Stomach smooth muscle (tissue), 2 donors: ENCODE measurements around the gene MYBL2.

ENCODE experiments used
- H3K27ac ChIP-seq: one replicate; pipeline ENCODE4 v1.7.0; 2013; ENCODE audit warnings: mild to moderate bottlenecking, low read length, inconsistent platforms
- H3K27me3 ChIP-seq, 2 donors: one replicate each; pipeline ENCODE4 v1.7.0; 2013; ENCODE audit warnings: low read length in 2 of 2; ENCODE audit not compliant: insufficient read depth in 2 of 2, control insufficient read depth in 1 of 2
- H3K36me3 ChIP-seq, 2 donors: one replicate each; pipeline ENCODE4 v1.7.0; 2013; ENCODE audit warnings: low read length in 2 of 2; ENCODE audit not compliant: control insufficient read depth in 2 of 2, insufficient read depth in 2 of 2
- H3K4me1 ChIP-seq: one replicate; pipeline ENCODE4 v1.7.0; 2013; ENCODE audit warnings: low read length; ENCODE audit not compliant: control insufficient read depth, insufficient read depth
- H3K4me3 ChIP-seq, 2 donors: one replicate each; pipeline ENCODE4 v1.7.0; 2013; ENCODE audit warnings: low read length in 2 of 2
- H3K9ac ChIP-seq, 2 donors: one replicate each; pipeline ENCODE4 v1.7.0; 2013; ENCODE audit warnings: low read length in 2 of 2, mild to moderate bottlenecking in 1 of 2
- H3K9me3 ChIP-seq, 2 donors: one replicate each; pipeline ENCODE4 v1.7.0; 2013; ENCODE audit warnings: low read length in 2 of 2; ENCODE audit not compliant: control insufficient read depth in 2 of 2
- donor health status: healthy.
- donor health status: Pancreatic carcinoma.

Gene MYBL2

DNA sequence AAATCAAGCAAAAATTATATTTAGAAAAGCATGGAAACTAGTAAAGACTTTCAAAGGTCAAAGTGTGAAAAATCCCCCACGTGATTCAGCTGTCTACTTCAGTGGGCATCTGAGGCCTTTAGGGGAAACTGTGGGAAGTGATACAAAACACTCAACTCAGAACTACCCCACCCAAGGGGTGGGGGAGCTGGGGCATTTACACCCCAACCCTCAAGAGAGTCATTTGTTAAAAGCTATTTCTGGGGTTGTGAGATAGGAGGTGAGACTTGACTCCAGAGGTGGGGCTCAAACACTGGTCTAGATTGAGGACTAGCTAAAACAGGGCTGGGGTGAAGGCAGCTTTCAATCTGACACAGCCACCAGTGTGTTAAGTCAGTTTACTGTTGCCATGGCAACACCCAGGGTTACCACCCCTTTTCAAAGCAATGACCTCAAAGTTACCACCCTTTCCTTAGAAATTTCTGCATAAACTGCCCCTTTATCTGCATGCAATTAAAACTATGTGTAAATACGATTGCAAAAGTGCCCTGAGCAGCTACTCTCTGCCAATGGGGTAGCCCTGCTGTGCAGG, 69.8 kb downstream of the MYBL2 start:
- Histone ChIP-seq H3K4me1 (no peaks in the 10 kb centered on the region), H3K27ac (no peak overlapping the region), H3K4me3 (no peak overlapping the region), H3K27me3 (peaks cover 0 to 5% of the 10 kb centered on the region in 2 donors), H3K9ac (no peak overlapping the region), H3K36me3 (no peaks in the 10 kb centered on the region), H3K9me3 (no peaks in the 10 kb centered on the region)

DNA sequence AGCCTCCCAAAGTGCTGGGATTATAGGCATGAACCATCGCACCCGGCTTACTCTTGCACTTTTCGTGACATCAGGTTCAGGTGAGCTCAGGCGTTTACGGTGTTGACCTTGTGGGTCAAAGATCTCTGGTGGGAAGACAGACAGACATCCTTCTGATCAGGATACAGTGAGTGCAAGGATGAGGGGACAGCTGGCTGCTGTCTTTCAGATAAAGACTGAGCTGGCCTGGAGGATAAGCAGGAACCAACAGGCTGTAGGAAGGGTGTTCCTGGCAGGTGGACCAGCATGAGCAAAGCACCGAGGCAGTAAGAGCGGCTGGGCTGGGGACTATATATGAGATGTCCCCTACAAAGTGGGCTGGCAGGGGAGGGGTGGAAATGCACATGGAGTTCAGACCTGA, 71.0 kb downstream of the MYBL2 start:
- no peak overlapping the region for H3K9ac ChIP-seq
- H3K9me3 ChIP-seq, result no peaks in the 10 kb centered on the region
- H3K36me3 ChIP-seq, result no peaks in the 10 kb centered on the region
- H3K4me1 ChIP-seq, result no peaks in the 10 kb centered on the region
- H3K27ac ChIP-seq, result no peak overlapping the region
- peaks cover 0 to 7% of the 10 kb centered on the region in 2 donors for H3K27me3 ChIP-seq
- H3K4me3 ChIP-seq, result no peak overlapping the region

DNA sequence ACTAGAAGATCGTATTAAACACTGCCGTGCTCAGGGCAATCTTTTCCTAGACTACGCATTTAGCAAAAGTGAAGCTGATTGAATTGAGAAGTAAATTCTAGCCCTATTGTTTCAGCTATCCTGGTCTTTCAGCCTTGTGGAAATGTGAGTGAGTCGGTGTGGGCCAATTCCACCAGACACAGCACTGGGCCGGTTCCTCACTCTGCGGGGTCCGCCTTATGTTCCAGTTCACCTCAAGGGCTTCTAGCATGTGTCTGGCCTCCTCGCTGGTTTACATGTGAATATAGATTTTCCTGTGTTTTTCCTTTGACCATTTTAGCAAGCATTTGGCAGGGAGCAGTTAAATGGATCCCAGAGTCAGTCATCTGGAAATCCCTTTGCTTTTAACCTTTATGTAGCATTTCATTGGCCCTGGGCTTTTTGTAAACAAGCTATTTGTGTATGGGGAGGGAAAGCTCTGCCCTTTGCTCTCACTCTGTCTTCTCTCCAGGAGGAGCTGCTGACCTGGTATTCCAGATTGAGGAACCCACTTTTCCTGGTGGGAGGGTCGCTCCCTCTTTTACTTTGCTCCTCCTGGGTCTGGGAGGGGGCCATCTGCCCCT, 72.3 kb downstream of the MYBL2 start:
- H3K9me3 ChIP-seq, result no peaks in the 10 kb centered on the region
- H3K27ac ChIP-seq, result no peak overlapping the region
- H3K4me1 ChIP-seq, result no peaks in the 10 kb centered on the region
- H3K36me3 ChIP-seq, result no peaks in the 10 kb centered on the region
- no peak overlapping the region for H3K4me3 ChIP-seq
- H3K9ac ChIP-seq, result no peak overlapping the region
- H3K27me3 ChIP-seq, result peaks cover 0 to 8% of the 10 kb centered on the region in 2 donors

DNA sequence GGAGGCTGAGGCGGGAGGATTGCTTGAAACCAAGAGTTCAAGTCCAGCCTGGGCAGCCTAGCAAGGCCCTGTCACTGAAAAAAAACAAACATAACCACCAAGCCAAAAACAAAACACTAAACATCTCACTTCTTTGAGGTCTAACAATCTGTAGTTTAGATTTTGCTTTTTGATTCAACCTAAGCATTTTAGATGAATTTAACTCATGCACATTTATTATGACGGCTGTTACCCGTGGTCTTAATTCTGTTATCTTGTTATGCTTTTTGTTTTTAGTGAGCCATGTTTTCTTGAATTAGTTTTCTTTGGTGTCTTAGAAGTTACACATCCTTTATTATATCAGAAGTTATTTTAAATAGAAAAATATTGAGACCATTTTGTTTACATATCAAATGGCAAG, 73.7 kb downstream of the MYBL2 start:
- Histone ChIP-seq H3K9me3 (no peaks in the 10 kb centered on the region), H3K27me3 (peaks cover 6 to 7% of the 10 kb centered on the region in 2 donors), H3K27ac (no peak overlapping the region), H3K4me1 (no peaks in the 10 kb centered on the region), H3K9ac (no peak overlapping the region), H3K36me3 (no peaks in the 10 kb centered on the region), H3K4me3 (no peak overlapping the region)

DNA sequence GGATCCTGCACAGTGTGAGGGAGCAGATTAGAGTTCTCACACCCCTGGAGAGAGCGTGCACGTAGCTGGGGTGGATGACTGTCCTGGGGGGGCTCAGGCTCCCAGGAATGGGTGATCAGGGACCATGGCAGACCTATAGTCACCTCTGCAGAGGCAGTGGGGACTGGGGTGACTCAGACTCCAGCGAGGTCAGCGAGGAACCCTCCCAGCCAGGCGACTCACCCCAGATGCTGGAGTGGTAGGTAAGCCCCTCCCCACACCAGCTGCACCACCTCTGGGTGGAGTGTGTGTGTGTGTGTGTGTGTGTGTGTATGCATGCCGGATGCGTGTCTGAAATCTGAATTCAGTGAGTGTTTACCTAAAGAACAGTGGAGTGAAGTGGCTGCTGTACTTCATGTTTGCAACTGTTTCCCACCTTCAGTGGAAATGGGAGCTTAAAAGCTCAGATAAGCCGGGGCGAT, 77.3 kb downstream of the MYBL2 start:
- Histone ChIP-seq H3K36me3 (no peaks in the 10 kb centered on the region), H3K27me3 (peaks cover 5 to 10% of the 10 kb centered on the region in 2 donors), H3K27ac (no peak overlapping the region), H3K9me3 (no peaks in the 10 kb centered on the region), H3K9ac (no peak overlapping the region), H3K4me3 (no peak overlapping the region), H3K4me1 (no peaks in the 10 kb centered on the region)

DNA sequence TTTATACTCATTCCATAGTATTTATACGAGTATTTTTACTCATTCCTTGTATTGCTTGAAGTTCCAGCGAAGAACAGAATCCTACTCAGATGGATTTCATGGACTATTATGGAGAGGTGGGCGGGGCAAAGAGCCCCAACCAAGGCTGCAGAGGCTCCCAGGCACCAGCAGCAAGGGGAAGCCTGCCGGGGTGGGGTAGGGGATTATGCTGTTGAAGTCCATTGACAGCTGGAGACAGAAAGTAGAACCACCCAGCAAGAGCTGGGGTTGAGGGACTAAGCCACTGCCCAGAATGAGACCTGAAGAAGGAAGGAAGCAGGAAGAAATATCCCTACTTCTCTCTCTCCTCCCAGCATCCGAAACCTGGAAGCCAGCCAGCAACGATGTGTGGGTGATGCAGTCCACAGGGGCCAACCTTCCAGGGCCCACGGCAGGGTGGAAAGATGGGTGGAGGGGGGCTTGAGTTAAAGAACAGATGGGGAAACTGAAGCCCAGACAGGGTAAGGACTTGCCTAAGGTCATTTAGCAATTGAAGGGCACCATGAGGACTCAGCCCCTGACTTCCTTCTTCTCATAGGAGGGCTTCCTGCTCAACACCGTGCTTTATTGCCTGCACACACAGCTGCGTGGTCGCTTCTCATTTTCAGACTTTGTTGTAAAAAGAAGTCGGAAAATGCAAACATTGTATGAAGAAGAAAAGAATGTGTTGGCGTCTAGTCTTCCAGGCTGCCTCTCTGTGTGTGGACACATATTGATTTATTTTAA, 78.2 kb downstream of the MYBL2 start:
- H3K9ac ChIP-seq, result no peak overlapping the region
- H3K27me3 ChIP-seq, result peaks cover 5 to 10% of the 10 kb centered on the region in 2 donors
- peaks cover 2% of the 10 kb centered on the region for H3K4me1 ChIP-seq
- no peaks in the 10 kb centered on the region for H3K9me3 ChIP-seq
- H3K4me3 ChIP-seq, result no peak overlapping the region
- H3K36me3 ChIP-seq, result no peaks in the 10 kb centered on the region
- H3K27ac ChIP-seq, result no peak overlapping the region

DNA sequence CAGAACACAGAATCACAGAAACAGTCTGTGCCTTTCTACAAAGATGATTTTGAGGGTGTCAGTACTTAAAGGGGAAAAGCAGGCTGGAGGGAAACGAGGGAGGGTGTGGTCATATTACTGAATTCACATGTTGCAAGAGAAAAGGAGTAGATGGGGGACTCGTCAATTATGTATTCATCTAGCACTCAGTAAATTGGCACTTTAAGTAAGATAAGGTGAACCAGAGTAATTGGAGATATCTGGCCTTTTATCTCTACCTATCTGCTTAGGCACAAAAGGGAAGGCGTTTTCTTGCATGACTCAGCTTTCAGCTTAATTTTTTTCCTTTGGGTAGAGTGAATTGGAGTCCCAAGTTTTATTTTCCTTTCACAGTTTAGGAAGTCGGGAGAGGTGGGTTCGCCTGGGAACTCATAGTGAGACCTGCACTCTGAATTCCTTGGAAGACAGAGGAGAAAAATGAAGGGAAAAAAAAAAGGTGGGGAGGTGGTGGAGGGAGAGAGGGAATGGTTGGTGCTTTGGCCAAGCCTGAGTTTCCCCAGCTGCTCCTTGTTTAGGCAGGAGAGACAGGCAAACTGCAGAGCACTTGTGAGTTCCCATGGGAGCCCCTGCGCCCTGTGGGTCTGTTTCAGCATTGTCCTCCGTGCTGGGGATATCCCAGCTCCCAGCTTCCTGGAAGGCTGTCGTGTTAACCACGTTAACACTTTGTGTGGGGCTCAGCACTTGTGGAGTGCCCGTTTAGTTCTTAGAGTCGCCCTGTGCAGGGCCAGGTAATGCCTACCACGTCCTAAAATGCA, 79.6 kb downstream of the MYBL2 start:
- Histone ChIP-seq H3K27me3 (peaks cover 5 to 10% of the 10 kb centered on the region in 2 donors), H3K9me3 (no peaks in the 10 kb centered on the region), H3K4me1 (peaks cover 10% of the 10 kb centered on the region), H3K4me3 (no peak overlapping the region), H3K27ac (no peak overlapping the region), H3K9ac (no peak overlapping the region), H3K36me3 (no peaks in the 10 kb centered on the region)

DNA sequence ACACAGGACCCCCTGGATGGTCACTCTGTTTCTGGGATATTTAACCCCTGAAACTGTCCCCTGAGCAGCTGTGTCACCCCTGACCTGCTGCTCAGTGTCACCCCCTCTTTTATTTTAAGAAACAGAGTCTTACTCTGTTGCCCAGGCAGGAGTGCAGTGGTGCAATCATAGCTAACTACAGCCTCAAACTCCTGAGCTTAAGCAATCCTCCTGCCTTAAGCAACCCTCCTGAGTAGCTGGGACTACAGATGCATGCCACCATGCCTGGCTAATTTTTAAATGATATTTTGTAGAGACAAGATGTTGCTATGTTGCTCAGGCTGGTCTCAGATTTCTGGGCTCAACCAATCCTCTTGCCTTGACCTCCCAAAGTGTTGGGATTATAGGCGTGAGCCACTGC, 81.4 kb downstream of the MYBL2 start:
- H3K27me3 ChIP-seq, result peaks cover 3 to 10% of the 10 kb centered on the region in 2 donors
- H3K9me3 ChIP-seq, result no peaks in the 10 kb centered on the region
- H3K4me1 ChIP-seq, result peaks cover 11% of the 10 kb centered on the region
- no peak overlapping the region for H3K9ac ChIP-seq
- no peaks in the 10 kb centered on the region for H3K36me3 ChIP-seq
- no peak overlapping the region for H3K4me3 ChIP-seq
- no peak overlapping the region for H3K27ac ChIP-seq

DNA sequence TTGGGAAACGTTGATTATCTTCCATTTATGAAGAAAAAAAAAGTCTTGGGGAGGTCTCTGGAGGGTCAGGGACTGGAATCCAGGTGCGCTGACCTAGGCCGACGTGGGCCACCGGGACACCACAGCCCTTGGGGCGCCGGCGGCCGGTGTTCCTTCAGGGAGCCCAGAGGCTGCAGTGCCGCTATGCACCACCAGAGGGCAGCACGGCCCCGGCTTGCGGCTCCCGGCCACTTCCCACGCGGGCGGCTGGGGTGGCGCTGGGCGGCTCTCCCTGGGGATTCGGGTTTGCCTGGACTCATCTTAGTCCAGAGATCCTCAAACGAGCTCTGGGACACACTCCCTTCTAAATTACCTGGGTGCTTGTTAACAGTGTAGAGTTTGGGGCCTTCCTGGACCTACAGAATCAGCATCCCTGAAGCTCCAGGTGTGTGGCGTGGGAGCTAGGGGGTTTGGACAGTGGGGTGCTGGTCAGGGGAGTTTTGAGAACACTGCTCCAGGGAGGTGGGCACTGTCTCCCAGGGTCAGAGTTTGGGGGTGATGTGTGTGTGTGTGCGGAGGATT, 82.9 kb downstream of the MYBL2 start:
- Histone ChIP-seq H3K36me3 (no peaks in the 10 kb centered on the region), H3K4me3 (no peak overlapping the region), H3K27me3 (peaks cover 2 to 10% of the 10 kb centered on the region in 2 donors), H3K4me1 (peaks cover 11% of the 10 kb centered on the region), H3K27ac (no peak overlapping the region), H3K9me3 (no peaks in the 10 kb centered on the region), H3K9ac (no peak overlapping the region)

DNA sequence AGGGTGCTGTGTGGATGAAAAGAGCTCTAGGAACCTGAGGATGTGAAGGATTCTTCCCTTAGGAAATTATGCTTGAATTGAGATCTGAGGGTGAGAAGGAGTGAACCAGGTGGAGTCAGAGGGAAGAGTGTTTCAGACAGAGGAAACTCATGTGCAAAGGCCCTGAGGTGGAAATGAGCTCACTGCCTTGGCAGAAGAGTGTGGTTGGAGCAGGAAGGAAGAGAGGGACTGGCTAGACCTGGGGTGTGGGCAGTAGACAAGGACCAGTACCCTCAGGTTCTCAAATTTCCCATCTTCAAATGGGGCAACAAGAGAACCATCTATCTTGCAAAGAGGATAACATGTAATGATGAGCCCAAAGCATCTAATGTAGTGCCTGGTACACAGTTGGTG, 83.9 kb downstream of the MYBL2 start:
- Histone ChIP-seq H3K36me3 (no peaks in the 10 kb centered on the region), H3K27ac (peak overlapping the region; percentile 67), H3K9ac (no peak overlapping the region), H3K9me3 (no peaks in the 10 kb centered on the region), H3K4me1 (peaks cover 11% of the 10 kb centered on the region), H3K4me3 (no peak overlapping the region), H3K27me3 (peaks cover 2 to 3% of the 10 kb centered on the region in 2 donors)
